ENCODE measurements around the gene DPEP3.

DNA sequence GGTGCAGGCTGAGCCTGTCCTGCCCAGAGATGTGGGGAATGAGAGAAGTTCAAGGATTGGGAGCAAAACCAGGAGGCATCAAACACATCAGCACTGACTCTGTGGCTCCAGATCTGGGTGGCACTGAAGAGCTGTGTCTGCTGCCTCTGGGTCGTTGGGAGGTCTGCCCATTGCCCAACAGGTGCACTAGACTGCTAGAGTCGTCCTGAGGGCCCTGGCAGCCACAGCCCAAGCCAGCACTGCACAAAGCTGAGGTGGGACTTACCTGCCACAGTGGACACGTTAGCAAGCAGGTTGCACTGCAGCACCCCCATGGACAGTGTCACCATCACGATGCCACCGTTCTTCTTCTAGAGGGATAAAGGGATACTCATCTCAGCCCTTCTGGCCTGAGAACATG lies 3.3 kb downstream of the DPEP3 start:
- TF ChIP-seq, protein P1, sequence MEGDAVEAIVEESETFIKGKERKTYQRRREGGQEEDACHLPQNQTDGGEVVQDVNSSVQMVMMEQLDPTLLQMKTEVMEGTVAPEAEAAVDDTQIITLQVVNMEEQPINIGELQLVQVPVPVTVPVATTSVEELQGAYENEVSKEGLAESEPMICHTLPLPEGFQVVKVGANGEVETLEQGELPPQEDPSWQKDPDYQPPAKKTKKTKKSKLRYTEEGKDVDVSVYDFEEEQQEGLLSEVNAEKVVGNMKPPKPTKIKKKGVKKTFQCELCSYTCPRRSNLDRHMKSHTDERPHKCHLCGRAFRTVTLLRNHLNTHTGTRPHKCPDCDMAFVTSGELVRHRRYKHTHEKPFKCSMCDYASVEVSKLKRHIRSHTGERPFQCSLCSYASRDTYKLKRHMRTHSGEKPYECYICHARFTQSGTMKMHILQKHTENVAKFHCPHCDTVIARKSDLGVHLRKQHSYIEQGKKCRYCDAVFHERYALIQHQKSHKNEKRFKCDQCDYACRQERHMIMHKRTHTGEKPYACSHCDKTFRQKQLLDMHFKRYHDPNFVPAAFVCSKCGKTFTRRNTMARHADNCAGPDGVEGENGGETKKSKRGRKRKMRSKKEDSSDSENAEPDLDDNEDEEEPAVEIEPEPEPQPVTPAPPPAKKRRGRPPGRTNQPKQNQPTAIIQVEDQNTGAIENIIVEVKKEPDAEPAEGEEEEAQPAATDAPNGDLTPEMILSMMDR (IDR thresholded peaks at IDR 0.05), result no peak
- TF ChIP-seq POLR2A (IDR thresholded peaks at IDR 0.05), result no peak
